ENCODE data around the gene CBLN2. TPM values are rescaled to one million over a fixed set of nuclear protein-coding genes. Genes with fewer than 3 reads are reported as not detected.

The CBLN2 gene
- total RNA-seq, 1 donor = 0.27 TPM

DNA sequence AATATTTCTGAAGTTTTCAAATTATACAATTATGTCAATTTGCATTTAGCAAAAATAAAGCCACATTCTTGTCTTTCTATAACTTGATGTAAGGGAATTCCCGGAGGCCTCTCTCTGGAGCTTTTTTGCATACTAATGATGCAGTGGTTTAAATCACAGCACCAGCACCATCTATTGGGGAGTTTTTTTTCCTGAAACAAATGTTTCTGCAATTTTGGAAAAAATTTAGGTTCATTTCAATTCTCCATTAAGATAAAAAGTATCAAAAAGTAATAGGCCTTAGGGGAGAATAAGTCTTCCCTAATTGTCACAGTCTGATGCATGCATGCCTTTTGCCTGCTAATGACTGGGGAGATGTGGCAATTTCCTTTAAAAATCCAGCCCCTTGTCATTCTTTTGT, 13.5 kb downstream of the CBLN2 start:
- DNase-seq (ENCODE audit: low read depth) = no peak
- H3K4me3 ChIP-seq (ENCODE audit: low read depth, low read length) = no peak overlapping the region
- TF ChIP-seq, protein P1, sequence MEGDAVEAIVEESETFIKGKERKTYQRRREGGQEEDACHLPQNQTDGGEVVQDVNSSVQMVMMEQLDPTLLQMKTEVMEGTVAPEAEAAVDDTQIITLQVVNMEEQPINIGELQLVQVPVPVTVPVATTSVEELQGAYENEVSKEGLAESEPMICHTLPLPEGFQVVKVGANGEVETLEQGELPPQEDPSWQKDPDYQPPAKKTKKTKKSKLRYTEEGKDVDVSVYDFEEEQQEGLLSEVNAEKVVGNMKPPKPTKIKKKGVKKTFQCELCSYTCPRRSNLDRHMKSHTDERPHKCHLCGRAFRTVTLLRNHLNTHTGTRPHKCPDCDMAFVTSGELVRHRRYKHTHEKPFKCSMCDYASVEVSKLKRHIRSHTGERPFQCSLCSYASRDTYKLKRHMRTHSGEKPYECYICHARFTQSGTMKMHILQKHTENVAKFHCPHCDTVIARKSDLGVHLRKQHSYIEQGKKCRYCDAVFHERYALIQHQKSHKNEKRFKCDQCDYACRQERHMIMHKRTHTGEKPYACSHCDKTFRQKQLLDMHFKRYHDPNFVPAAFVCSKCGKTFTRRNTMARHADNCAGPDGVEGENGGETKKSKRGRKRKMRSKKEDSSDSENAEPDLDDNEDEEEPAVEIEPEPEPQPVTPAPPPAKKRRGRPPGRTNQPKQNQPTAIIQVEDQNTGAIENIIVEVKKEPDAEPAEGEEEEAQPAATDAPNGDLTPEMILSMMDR (IDR thresholded peaks at IDR 0.05; ENCODE audit: insufficient read depth, low read length) = no peak

DNA sequence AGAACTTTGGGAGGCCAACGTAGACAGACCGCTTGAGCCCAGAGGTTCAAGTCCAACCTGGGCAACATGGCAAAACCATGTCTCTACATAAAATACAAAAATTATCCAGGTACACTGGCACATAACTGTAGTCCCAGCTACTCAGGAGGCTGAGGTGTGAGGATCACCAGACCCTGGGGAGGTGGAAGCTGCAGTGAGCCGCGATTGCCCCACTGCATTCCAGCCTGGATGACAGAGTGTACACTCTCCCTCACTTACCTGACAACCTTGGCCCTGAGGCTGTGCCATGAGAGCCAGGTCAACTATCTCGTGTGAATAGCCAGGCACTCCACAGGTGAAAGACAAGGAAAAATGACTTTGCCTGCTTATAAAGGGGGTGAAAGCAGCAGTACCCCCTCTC, 39.3 kb downstream of the CBLN2 start:
- no peak for DNase-seq (ENCODE audit: low read depth)
- no peak overlapping the region for H3K4me3 ChIP-seq (ENCODE audit: low read depth, low read length)
- TF ChIP-seq, protein P1 (IDR thresholded peaks at IDR 0.05; ENCODE audit: insufficient read depth, low read length) = no peak

DNA sequence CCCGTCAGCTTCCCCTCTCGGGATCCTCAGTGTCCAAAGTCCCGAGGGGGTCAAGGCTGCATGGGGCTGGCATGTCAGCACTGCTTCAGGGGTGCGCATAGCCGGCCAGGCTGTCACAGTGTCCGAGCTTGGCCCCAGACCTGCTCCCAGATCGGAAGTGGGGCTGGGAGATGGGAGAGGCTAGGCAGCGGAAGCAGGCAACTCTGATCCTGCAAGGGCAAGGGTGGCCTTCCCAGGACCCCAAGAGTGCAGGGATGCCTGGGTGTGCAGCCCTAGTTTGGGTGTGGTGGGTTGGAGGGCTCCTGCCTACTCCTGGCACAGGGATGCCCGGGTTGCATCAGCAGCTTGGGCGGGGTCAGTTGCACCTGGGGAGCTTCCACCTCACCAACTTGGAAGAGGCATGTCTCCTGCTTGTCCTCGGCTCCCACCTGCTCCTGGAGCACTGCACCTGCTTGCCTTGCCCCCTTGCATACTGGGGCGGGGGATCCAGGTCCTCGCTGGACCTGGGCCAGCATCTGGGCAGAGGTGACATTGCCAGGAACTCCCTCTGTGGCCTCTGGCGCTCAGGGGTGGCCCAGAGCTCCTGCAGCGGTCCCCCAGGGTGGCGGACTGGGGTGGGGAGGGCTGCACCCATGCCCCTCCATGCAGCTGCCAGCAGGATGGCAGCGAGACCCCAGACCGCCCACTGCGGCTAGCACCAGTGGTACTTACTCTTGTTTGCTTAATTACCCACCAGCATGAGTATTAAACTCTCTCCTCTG, 41.3 kb downstream of the CBLN2 start:
- no peak overlapping the region for H3K4me3 ChIP-seq (ENCODE audit: low read depth, low read length)
- no peak for DNase-seq (ENCODE audit: low read depth)
- TF ChIP-seq, protein P1 (IDR thresholded peaks at IDR 0.05; ENCODE audit: insufficient read depth, low read length) = no peak

DNA sequence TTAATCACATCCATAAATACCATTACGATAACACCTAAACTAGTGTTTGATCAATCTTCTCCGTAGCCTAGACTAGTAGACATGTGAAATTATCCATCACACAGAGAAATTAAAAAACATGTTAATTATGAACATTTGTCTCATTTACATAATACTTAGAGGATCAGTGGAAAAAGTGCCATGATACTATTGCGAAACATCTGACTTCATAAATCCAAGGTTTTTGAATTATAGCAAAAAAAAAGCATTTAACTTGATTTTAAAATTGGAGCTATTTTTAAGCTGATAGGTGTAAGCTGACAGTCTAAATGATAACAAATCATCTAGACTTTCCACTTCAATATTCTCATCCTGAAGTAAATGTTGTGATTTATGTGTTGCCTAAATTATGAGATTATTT, 51.6 kb downstream of the CBLN2 start:
- no peak for DNase-seq (ENCODE audit: low read depth)
- H3K4me3 ChIP-seq (ENCODE audit: low read depth, low read length) = no peak overlapping the region
- TF ChIP-seq, protein P1 (IDR thresholded peaks at IDR 0.05; ENCODE audit: insufficient read depth, low read length) = no peak
